SK-N-SH (cell line): ENCODE measurements around the gene SH3PXD2A.
A peak's percentile ranks its signal among the peaks of the same experiment; 100 is the strongest.

Source experiments
- CTCF ChIP-seq: fragments of 200-600 bp; sonication (generic); IDR thresholded peaks from 2 replicates; pipeline ENCODE4 v1.6.1; 2017; ENCODE audit warnings: antibody characterized with exemption, mild to moderate bottlenecking, moderate library complexity
- EP300 ChIP-seq, 2 experiments: IDR thresholded peaks; 2 replicates each; pipeline versions ENCODE4 v1.4.0 to v1.6.1; 2012; ENCODE audit warnings: borderline replicate concordance in 1 of 2, low read depth in 1 of 2, low read length in 1 of 2
- EZH2phosphoT487 ChIP-seq: fragments of 200-600 bp; sonication (generic); IDR thresholded peaks from 2 replicates; pipeline ENCODE4 v1.6.1; 2017; ENCODE audit warnings: low read depth, mixed run types, mild to moderate bottlenecking, antibody characterized with exemption, moderate library complexity, borderline replicate concordance
- GATA2 ChIP-seq: sonication (generic); formaldehyde crosslinking; IDR thresholded peaks from 2 replicates; pipeline ENCODE4 v1.5.0; 2020; ENCODE audit warnings: mild to moderate bottlenecking, missing genetic modification reagents
- POLR2AphosphoS5 ChIP-seq: IDR thresholded peaks from 2 replicates; pipeline ENCODE4 v1.6.1; 2012; ENCODE audit warnings: low read depth, low read length
- RCOR1 ChIP-seq: fragments of 150-350 bp; IDR thresholded peaks from 2 replicates; pipeline ENCODE4 v1.6.1; 2017; ENCODE audit warnings: antibody characterized with exemption, low read length
- SMC3 ChIP-seq: IDR thresholded peaks from 2 replicates; pipeline ENCODE4 v1.6.1; 2012; ENCODE audit warnings: low read depth, low read length, improper control_type of control experiment
- USF2 ChIP-seq: fragments of 150-350 bp; IDR thresholded peaks from 2 replicates; pipeline ENCODE4 v1.6.1; 2017; ENCODE audit warnings: antibody characterized with exemption, low read length, low read depth, borderline replicate concordance
- YY1 ChIP-seq: IDR thresholded peaks from 2 replicates; pipeline ENCODE4 v1.4.0; 2012; ENCODE audit warnings: low read depth, mild to moderate bottlenecking
- TF ChIP-seq, protein P1 (sequence below): IDR thresholded peaks from 2 replicates; pipeline ENCODE4 v1.4.0; 2012; ENCODE audit warnings: low read depth

GRCh38 chr10:103699611-103700435 lies 155.6 kb downstream of the SH3PXD2A start:
- no peak for TF ChIP-seq EZH2phosphoT487
- TF ChIP-seq CTCF = peak; percentile 18; the same call in 1 of the 2 replicates
- no peak for TF ChIP-seq EP300 (IDR thresholded peaks at IDR 0.05; ENCODE audit: borderline replicate concordance in 1 of 2, low read depth in 1 of 2, low read length in 1 of 2)
- TF ChIP-seq, protein P1, sequence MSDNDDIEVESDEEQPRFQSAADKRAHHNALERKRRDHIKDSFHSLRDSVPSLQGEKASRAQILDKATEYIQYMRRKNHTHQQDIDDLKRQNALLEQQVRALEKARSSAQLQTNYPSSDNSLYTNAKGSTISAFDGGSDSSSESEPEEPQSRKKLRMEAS = no peak
- no peak for TF ChIP-seq YY1
- TF ChIP-seq POLR2AphosphoS5 = no peak
- no peak for TF ChIP-seq RCOR1
- TF ChIP-seq GATA2 = no peak
- no peak for TF ChIP-seq USF2
- TF ChIP-seq SMC3 = no peak
